H1 (cell line): Measurements from ENCODE around the gene C2CD3. TPM values are rescaled to one million over a fixed set of nuclear protein-coding genes. Genes with fewer than 3 reads are reported as not detected.

Experiments
- ATF2 ChIP-seq: IDR thresholded peaks from 2 replicates; pipeline ENCODE4 v1.6.1; 2012; ENCODE audit warnings: low read length, inconsistent platforms
- BACH1 ChIP-seq: IDR thresholded peaks from 2 replicates; pipeline ENCODE4 v1.6.1; 2012; ENCODE audit warnings: low read length, improper control_type of control experiment
- CHD1 ChIP-seq: IDR thresholded peaks from 2 replicates; pipeline ENCODE4 v1.6.1; 2012; ENCODE audit warnings: low read depth, low read length, improper control_type of control experiment
- EP300 ChIP-seq, 2 experiments: IDR thresholded peaks; 1 replicate in 1 of 2; 2 replicates in 1 of 2; pipeline ENCODE4 v1.6.1; 2011 to 2012; ENCODE audit warnings: low read depth in 2 of 2, low read length in 2 of 2, mild to moderate bottlenecking in 2 of 2, borderline replicate concordance in 1 of 2, inconsistent platforms in 1 of 2, moderate library complexity in 1 of 2
- EZH2 ChIP-seq: fragments of 200-600 bp; sonication (generic); IDR thresholded peaks from 2 replicates; pipeline ENCODE4 v1.7.1; 2012; ENCODE audit warnings: low read depth, mild to moderate bottlenecking, moderate library complexity, low read length, inconsistent platforms; ENCODE audit not compliant: severe bottlenecking
- GTF2F1 ChIP-seq: IDR thresholded peaks from 2 replicates; pipeline ENCODE4 v1.6.1; 2012; ENCODE audit warnings: low read depth, low read length, improper control_type of control experiment, borderline replicate concordance
- SRF ChIP-seq: IDR thresholded peaks from 2 replicates; pipeline ENCODE4 v1.6.1; 2011; ENCODE audit warnings: mild to moderate bottlenecking, low read depth, low read length, moderate library complexity
- USF2 ChIP-seq: IDR thresholded peaks from 2 replicates; pipeline ENCODE4 v1.6.1; 2011; ENCODE audit warnings: low read length, improper control_type of control experiment
- polyA plus RNA-seq, 7 experiments: library from polyadenylated mRNA; depleted of rRNA in 3 of 7; stranded (reverse) in 5 of 7; unstranded in 2 of 7; fragments of >200 nt in 5 of 7; fragments of 200-250 nt in 2 of 7; gene quantifications; 1 replicate in 5 of 7; 2 replicates in 1 of 7; 4 replicates in 1 of 7; pipeline versions ENCODE4 v1.2.1 to v1.2.3, GENCODE V29; 2011 to 2013; ENCODE audit warnings: missing spikeins in 2 of 7, mixed read lengths in 2 of 7
- total RNA-seq: library from RNA; stranded (reverse); fragmentation: NEBNext Ultra II Directional; extraction: Animal tissue kit (Norgen Biotek cat#: 25700); gene quantifications from 2 replicates; pipeline ENCODE4 v1.2.1, GENCODE V29; 2021

Gene C2CD3
- total and polyA plus RNA-seq, 2 of the 8 experiments (the other 6 are each of a cell fraction or from before 2014, with no cell fraction given): 11.0 to 29.1 TPM

GRCh38 chr11:74185695-74186094 lies 14.9 kb upstream of the C2CD3 start (continued):
- TF ChIP-seq ATF2: no peak
- TF ChIP-seq EZH2: no peak
- no peak for TF ChIP-seq BACH1
- TF ChIP-seq SRF: no peak
- TF ChIP-seq EP300 (IDR thresholded peaks at IDR 0.05; ENCODE audit: borderline replicate concordance in 1 of 2, low read depth in 2 of 2, low read length in 2 of 2): no peak
- TF ChIP-seq USF2: no peak
- no peak for TF ChIP-seq CHD1
- TF ChIP-seq GTF2F1: no peak
